SK-N-SH (cell line): ENCODE measurements around the gene CA10. TPM values are rescaled to one million over a fixed set of nuclear protein-coding genes. Genes with fewer than 3 reads are reported as not detected.

Source experiments
- CTCF ChIA-PET: fragments of 300-600, 350-600 bp; formaldehyde crosslinking; extraction: SDS; loops from one replicate; lab custom pipeline; 2021; lab: Yijun Ruan, JAX
- POLR2A ChIA-PET: fragments of 350-600 bp; sonication (Branson Sonifier 250); formaldehyde crosslinking; extraction: SDS; loops from one replicate; lab custom pipeline; 2020; ENCODE audit warnings: antibody characterized with exemption, inconsistent platforms; lab: Yijun Ruan, JAX
- DNase-seq: peaks from one replicate; pipeline ENCODE4 v3.0.0; 2012
- H2AFZ ChIP-seq: fragments of 200-600 bp; sonication (generic); 2 replicates; pipeline ENCODE4 v1.8.1; 2016; ENCODE audit warnings: antibody characterized with exemption, mild to moderate bottlenecking, low read depth
- H3F3A ChIP-seq: fragments of 200-600 bp; sonication (generic); replicated peaks from 2 replicates; pipeline ENCODE3; 2016; ENCODE audit warnings: antibody characterized with exemption, mild to moderate bottlenecking; ENCODE audit not compliant: insufficient read depth
- H3K27ac ChIP-seq, 2 experiments: fragments of 200-500 bp in 1 of 2; fragments of 200-600 bp in 1 of 2; sonication (Bioruptor generic) in 1 of 2; sonication (generic), shearing (Covaris generic) in 1 of 2; 2 replicates each; pipeline versions ENCODE4 v1.5.1 to v1.6.1; 2014 to 2016; ENCODE audit warnings: low read depth in 2 of 2, inconsistent platforms in 1 of 2, low read length in 1 of 2, mild to moderate bottlenecking in 1 of 2, mixed read lengths in 1 of 2
- H3K27me3 ChIP-seq: fragments of 200-600 bp; sonication (generic), shearing (Covaris generic); 2 replicates; pipeline ENCODE4 v1.6.1; 2016; ENCODE audit warnings: mixed run types; ENCODE audit not compliant: insufficient read depth
- H3K36me3 ChIP-seq, 2 experiments: fragments of 200-500 bp in 1 of 2; fragments of 200-600 bp in 1 of 2; sonication (Bioruptor generic) in 1 of 2; sonication (generic) in 1 of 2; replicated peaks in 1 of 2; 2 replicates each; pipeline versions ENCODE3 to v1.5.1; 2014 to 2016; ENCODE audit warnings: low read length in 1 of 2, mild to moderate bottlenecking in 1 of 2; ENCODE audit not compliant: insufficient read depth in 2 of 2, control insufficient read depth in 1 of 2
- H3K4me1 ChIP-seq, 2 experiments: fragments of 200-500 bp in 1 of 2; fragments of 200-600 bp in 1 of 2; sonication (Bioruptor generic) in 1 of 2; sonication (generic), shearing (Covaris generic) in 1 of 2; 2 replicates each; pipeline versions ENCODE4 v1.5.1 to v1.6.1; 2014 to 2016; ENCODE audit warnings: low read depth in 1 of 2, low read length in 1 of 2, mixed run types in 1 of 2; ENCODE audit not compliant: insufficient read depth in 2 of 2, control insufficient read depth in 1 of 2
- H3K4me2 ChIP-seq: fragments of 200-600 bp; sonication (generic), shearing (Covaris generic); 2 replicates; pipeline ENCODE4 v1.6.1; 2017; ENCODE audit warnings: mixed run types
- H3K4me3 ChIP-seq, 2 experiments: fragments of 200-500 bp in 1 of 2; fragments of 200-600 bp in 1 of 2; sonication (Bioruptor generic) in 1 of 2; sonication (generic), shearing (Covaris generic) in 1 of 2; 2 replicates each; pipeline versions ENCODE4 v1.5.1 to v1.8.1; 2014 to 2016; ENCODE audit warnings: low read depth in 2 of 2, inconsistent platforms in 1 of 2, low read length in 1 of 2, mild to moderate bottlenecking in 1 of 2, mixed read lengths in 1 of 2, moderate library complexity in 1 of 2
- H3K79me2 ChIP-seq: fragments of 200-600 bp; sonication (generic); 2 replicates; pipeline ENCODE4 v1.8.1; 2017; ENCODE audit warnings: mild to moderate bottlenecking; ENCODE audit not compliant: insufficient read depth
- H3K9ac ChIP-seq: fragments of 200-600 bp; sonication (generic); 2 replicates; pipeline ENCODE4 v1.6.1; 2017; ENCODE audit warnings: mixed run types
- H3K9me2 ChIP-seq: fragments of 200-600 bp; sonication (generic); 2 replicates; pipeline ENCODE4 v1.6.1; 2017; ENCODE audit warnings: mixed run types
- H3K9me3 ChIP-seq: fragments of 200-600 bp; sonication (generic); 2 replicates; pipeline ENCODE4 v1.6.1; 2017; ENCODE audit warnings: mixed run types, mild to moderate bottlenecking, moderate library complexity
- H4K20me1 ChIP-seq: fragments of 200-600 bp; sonication (generic); 2 replicates; pipeline ENCODE4 v1.6.1; 2017; ENCODE audit warnings: mild to moderate bottlenecking, mixed run types; ENCODE audit not compliant: insufficient read depth
- CHD2 ChIP-seq: fragments of 150-350 bp; IDR thresholded peaks from 2 replicates; pipeline ENCODE4 v1.6.1; 2018; ENCODE audit warnings: low read length; ENCODE audit not compliant: partially characterized antibody
- CTCF ChIP-seq: fragments of 200-600 bp; sonication (generic); IDR thresholded peaks from 2 replicates; pipeline ENCODE4 v1.6.1; 2017; ENCODE audit warnings: antibody characterized with exemption, mild to moderate bottlenecking, moderate library complexity
- ELF1 ChIP-seq: IDR thresholded peaks from 2 replicates; pipeline ENCODE4 v1.4.0; 2012
- EZH2phosphoT487 ChIP-seq: fragments of 200-600 bp; sonication (generic); IDR thresholded peaks from 2 replicates; pipeline ENCODE4 v1.6.1; 2017; ENCODE audit warnings: low read depth, mixed run types, mild to moderate bottlenecking, antibody characterized with exemption, moderate library complexity, borderline replicate concordance
- FOXM1 ChIP-seq: IDR thresholded peaks from 2 replicates; pipeline ENCODE4 v1.4.0; 2012; ENCODE audit warnings: low read depth, mild to moderate bottlenecking
- MAX ChIP-seq: IDR thresholded peaks from 2 replicates; pipeline ENCODE4 v1.4.0; 2012; ENCODE audit warnings: low read depth
- MEF2A ChIP-seq: IDR thresholded peaks from 2 replicates; pipeline ENCODE4 v1.4.0; 2012; ENCODE audit warnings: low read depth, borderline replicate concordance
- MXI1 ChIP-seq: IDR thresholded peaks from 2 replicates; pipeline ENCODE4 v1.6.1; 2012; ENCODE audit warnings: mild to moderate bottlenecking, low read depth, low read length, improper control_type of control experiment
- NFIC ChIP-seq: IDR thresholded peaks from 2 replicates; pipeline ENCODE4 v1.4.0; 2012; ENCODE audit warnings: borderline replicate concordance
- PBX3 ChIP-seq: IDR thresholded peaks from 2 replicates; pipeline ENCODE4; 2012
- REST ChIP-seq: IDR thresholded peaks from 2 replicates; pipeline ENCODE4 v1.6.1; 2012; ENCODE audit warnings: mild to moderate bottlenecking, low read depth, low read length, moderate library complexity
- RFX5 ChIP-seq: IDR thresholded peaks from 2 replicates; pipeline ENCODE4 v1.6.1; 2012; ENCODE audit warnings: mild to moderate bottlenecking, improper control_type of control experiment, low read length
- RXRA ChIP-seq: IDR thresholded peaks from 2 replicates; pipeline ENCODE4 v1.4.0; 2012; ENCODE audit warnings: low read depth, mild to moderate bottlenecking, borderline replicate concordance
- SIN3A ChIP-seq: IDR thresholded peaks from 2 replicates; pipeline ENCODE4 v1.6.1; 2012; ENCODE audit warnings: low read depth, mild to moderate bottlenecking, low read length, moderate library complexity, borderline replicate concordance
- SMC3 ChIP-seq: IDR thresholded peaks from 2 replicates; pipeline ENCODE4 v1.6.1; 2012; ENCODE audit warnings: low read depth, low read length, improper control_type of control experiment
- USF1 ChIP-seq: IDR thresholded peaks from 2 replicates; pipeline ENCODE4 v1.4.0; 2012; ENCODE audit warnings: low read depth, borderline replicate concordance
- USF2 ChIP-seq: fragments of 150-350 bp; IDR thresholded peaks from 2 replicates; pipeline ENCODE4 v1.6.1; 2017; ENCODE audit warnings: antibody characterized with exemption, low read length, low read depth, borderline replicate concordance
- YY1 ChIP-seq: IDR thresholded peaks from 2 replicates; pipeline ENCODE4 v1.4.0; 2012; ENCODE audit warnings: low read depth, mild to moderate bottlenecking
- WGBS: methylation state at CpG from one replicate; pipeline ENCODE4 v1.1.6; 2017; ENCODE audit warnings: low lambda C conversion rate; 5-methylcytosine and 5-hydroxymethylcytosine counted together
- polyA plus RNA-seq, 3 experiments: library from polyadenylated mRNA; depleted of rRNA; stranded (reverse); fragments of >200 nt; gene quantifications; 2 replicates each; pipeline ENCODE4 v1.2.3, GENCODE V29; 2012

Gene CA10
- polyA plus RNA-seq, 1 of the 3 experiments (the other 2 are of a cell fraction) = not detected

GRCh38 chr17:51999654-52000053 is 158.9 kb downstream of the CA10 start:
- H3K27ac ChIP-seq = no peak overlapping the region
- H3K36me3 ChIP-seq = no peaks in the 10 kb centered on the region
- no peaks in the 10 kb centered on the region for H3K79me2 ChIP-seq
- H3K4me2 ChIP-seq = no peak overlapping the region
- H3K4me1 ChIP-seq = no peaks in the 10 kb centered on the region
- no peak for DNase-seq
- POLR2A ChIA-PET = no interaction called here
- H3F3A ChIP-seq = no peaks in the 10 kb centered on the region
- H2AFZ ChIP-seq = no peak overlapping the region
- WGBS = 29% methylated on average over 3 of the region's 3 CpGs
- TF ChIP-seq REST (no peak), USF1 (no peak), SMC3 (no peak), YY1 (no peak), RXRA (no peak), RFX5 (no peak), USF2 (no peak), MAX (no peak), NFIC (no peak), CTCF (no peak), MXI1 (no peak), FOXM1 (no peak), CHD2 (no peak), SIN3A (no peak), MEF2A (no peak), PBX3 (no peak), ELF1 (no peak), EZH2phosphoT487 (no peak)
- no peaks in the 10 kb centered on the region for H3K9me2 ChIP-seq
- CTCF ChIA-PET = interaction anchor here (1.0 kb wide), 1 partner anchor 14 kb away, joined by 3 read pairs; no protein-coding TSS in a partner anchor
- no peaks in the 10 kb centered on the region for H3K9me3 ChIP-seq
- no peaks in the 10 kb centered on the region for H4K20me1 ChIP-seq
- H3K9ac ChIP-seq = no peak overlapping the region
- no peak overlapping the region for H3K4me3 ChIP-seq
- H3K27me3 ChIP-seq = no peaks in the 10 kb centered on the region
